Naive thymus-derived CD8-positive, alpha-beta T cell (primary cell): ENCODE results near the gene DPP3. TPM values are rescaled to one million over a fixed set of nuclear protein-coding genes. Genes with fewer than 3 reads are reported as not detected.

Source experiments
- ATAC-seq, 2 donors: fragments of 150-1000 bp; cut with Tn5 transposase in 1 of 2; sonication (Bioruptor Pico), chemical (Tn5 transposase) in 1 of 2; 1 replicate in 1 of 2; 2 replicates in 1 of 2; pipeline ENCODE4 v1.10.0; 2021; ENCODE audit warnings: mild to moderate bottlenecking in 2 of 2, moderate library complexity in 2 of 2
- POLR2A ChIA-PET: fragments of 350-600 bp; sonication (Branson Sonifier 250); formaldehyde crosslinking; loops from one replicate; lab custom pipeline; 2021; ENCODE audit warnings: antibody characterized with exemption; lab: Charles Lee
- DNase-seq, 10 donors: peaks; one replicate each; pipeline versions ENCODE4 v3.0.0 to v3.0.0-alpha.2; 2020 to 2022
- H3K27ac Mint-ChIP-seq, 10 donors: one replicate each; pipeline ENCODE4 v1.8.0; 2020 to 2022; ENCODE audit warnings: mild to moderate bottlenecking in 10 of 10, mixed read lengths in 10 of 10, moderate library complexity in 4 of 10, inconsistent platforms in 1 of 10
- H3K27me3 Mint-ChIP-seq, 5 donors: one replicate each; pipeline ENCODE4 v1.8.0; 2021 to 2022; ENCODE audit warnings: mixed read lengths in 5 of 5
- H3K36me3 Mint-ChIP-seq, 3 donors: one replicate each; pipeline ENCODE4 v1.8.0; 2020 to 2022; ENCODE audit warnings: mixed read lengths in 3 of 3, mild to moderate bottlenecking in 2 of 3, inconsistent platforms in 1 of 3
- H3K4me1 Mint-ChIP-seq, 4 donors: one replicate each; pipeline ENCODE4 v1.8.0; 2021 to 2022; ENCODE audit warnings: mixed read lengths in 4 of 4
- H3K4me3 Mint-ChIP-seq, 10 donors: one replicate each; pipeline ENCODE4 v1.8.0; 2020 to 2022; ENCODE audit warnings: mild to moderate bottlenecking in 10 of 10, mixed read lengths in 10 of 10, moderate library complexity in 6 of 10, inconsistent platforms in 1 of 10
- H3K9me3 Mint-ChIP-seq, 9 donors: one replicate each; pipeline ENCODE4 v1.8.0; 2020 to 2022; ENCODE audit warnings: mixed read lengths in 9 of 9, mild to moderate bottlenecking in 3 of 9, inconsistent platforms in 1 of 9, moderate library complexity in 1 of 9
- polyA plus RNA-seq, 3 donors: library from polyadenylated mRNA; unstranded; fragments of 300-500 nt; fragmentation: Illumina TruSeq; gene quantifications; one replicate each; pipeline ENCODE4 v1.2.3, GENCODE V29; 2021
- total RNA-seq, 8 experiments: library from RNA in 2 of 8; stranded (reverse) in 2 of 8; gene quantifications; one replicate each; pipeline ENCODE4 v1.2.3 and lab custom pipeline; 2021 to 2026

Gene DPP3
- total and polyA plus RNA-seq, 5 experiments from 2014 or later: 20.0 to 25.4 (median 20.5) TPM

DNA sequence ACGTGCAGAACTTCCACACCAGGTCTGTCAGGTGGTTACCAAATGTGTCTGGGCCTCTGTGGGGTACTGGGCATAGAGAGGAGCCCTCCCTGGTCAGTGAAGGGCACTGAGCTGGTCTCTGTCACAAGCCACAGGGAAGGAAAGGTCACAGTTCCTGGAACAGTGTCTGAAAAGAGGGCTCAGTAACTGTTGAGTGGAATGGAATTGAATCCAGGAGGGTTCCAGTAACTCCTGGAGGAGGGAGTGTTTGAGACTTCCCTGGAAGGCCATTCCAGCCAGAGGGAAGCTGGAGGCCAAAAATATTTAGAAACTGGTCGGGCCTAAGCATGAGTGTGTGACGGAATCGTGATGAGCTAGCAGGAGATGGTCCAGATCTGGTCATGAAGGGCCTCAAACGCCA, 74.4 kb downstream of the DPP3 start:
- H3K4me1 Mint-ChIP-seq: peaks cover 0 to 6% (median 2%) of the 10 kb centered on the region in 4 donors
- POLR2A ChIA-PET: interaction anchor here (1.0 kb wide), 1 partner anchor 9 kb away, joined by 3 read pairs; the partner anchor contains the start of gene ZDHHC24

GRCh38 chr11:66555416-66555815, 75.2 kb downstream of the DPP3 start:
- no peaks in the 10 kb centered on the region for H3K9me3 Mint-ChIP-seq
- DNase-seq: no peak

More for the DNA sequence above, 74.4 kb downstream of the DPP3 start:
- Mint-ChIP-seq H3K36me3 (peaks cover 0 to 2% (median 0%) of the 10 kb centered on the region in 3 donors), H3K27me3 (peaks cover 0 to 21% (median 8%) of the 10 kb centered on the region in 5 donors), H3K4me3 (no peak overlapping the region), H3K9me3 (no peaks in the 10 kb centered on the region), H3K27ac (peak overlapping the region in 1 of 10 donors; percentile 11)
- DNase-seq (no peak), ATAC-seq (no peak)

GRCh38 chr11:66556086-66556485, 75.9 kb downstream of the DPP3 start:
- POLR2A ChIA-PET: no interaction called here
- peaks cover 0 to 21% (median 8%) of the 10 kb centered on the region in 5 donors for H3K27me3 Mint-ChIP-seq

More at GRCh38 chr11:66555416-66555815, 75.2 kb downstream of the DPP3 start:
- Mint-ChIP-seq H3K4me3 (no peak overlapping the region), H3K36me3 (peaks cover 0 to 2% (median 0%) of the 10 kb centered on the region in 3 donors), H3K4me1 (peaks cover 0 to 7% (median 2%) of the 10 kb centered on the region in 4 donors), H3K27ac (no peak overlapping the region), H3K27me3 (peaks cover 0 to 21% (median 8%) of the 10 kb centered on the region in 5 donors)
- ATAC-seq: no peak
- POLR2A ChIA-PET: interaction anchor here (1.0 kb wide), 1 partner anchor 10 kb away, joined by 3 read pairs; the partner anchor contains the start of gene ZDHHC24

DNA sequence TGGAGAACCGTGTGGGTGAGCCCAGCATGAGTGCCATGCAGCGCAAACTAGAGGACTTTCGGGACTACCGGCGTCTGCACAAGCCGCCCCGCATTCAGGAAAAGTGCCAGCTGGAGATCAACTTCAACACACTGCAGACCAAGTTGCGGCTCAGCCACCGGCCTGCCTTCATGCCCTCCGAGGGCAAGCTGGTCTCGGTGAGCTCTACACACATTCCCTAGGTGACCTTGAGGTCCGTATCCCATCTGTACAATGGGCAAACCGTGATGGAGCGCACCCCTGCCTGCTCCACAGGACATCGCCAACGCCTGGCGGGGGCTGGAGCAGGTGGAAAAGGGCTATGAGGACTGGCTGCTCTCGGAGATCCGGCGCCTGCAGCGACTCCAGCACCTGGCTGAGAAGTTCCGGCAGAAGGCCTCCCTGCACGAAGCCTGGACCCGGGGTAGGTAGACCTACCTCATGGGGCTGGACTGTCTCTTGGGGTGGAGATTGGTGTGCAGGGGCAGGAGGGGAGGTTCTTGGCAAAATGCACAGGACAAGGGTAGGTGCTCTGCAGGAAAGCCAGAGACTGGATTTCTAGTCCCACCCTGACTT, 77.6 kb downstream of the DPP3 start:
- H3K36me3 Mint-ChIP-seq: peaks cover 0 to 2% (median 0%) of the 10 kb centered on the region in 3 donors
- H3K27ac Mint-ChIP-seq: no peak overlapping the region
- H3K9me3 Mint-ChIP-seq: no peaks in the 10 kb centered on the region
- no peak for DNase-seq
- H3K4me3 Mint-ChIP-seq: peak overlapping the region in 1 of 10 donors; percentile 14
- H3K4me1 Mint-ChIP-seq: peaks cover 0 to 8% (median 2%) of the 10 kb centered on the region in 4 donors
- H3K27me3 Mint-ChIP-seq: peaks cover 0 to 21% (median 8%) of the 10 kb centered on the region in 5 donors
- POLR2A ChIA-PET: interaction anchor here (1.2 kb wide), 1 partner anchor 12 kb away, joined by 4 read pairs; the partner anchor contains the start of gene ZDHHC24
- ATAC-seq: no peak

More at GRCh38 chr11:66556086-66556485, 75.9 kb downstream of the DPP3 start:
- H3K27ac Mint-ChIP-seq: peak overlapping the region in 1 of 10 donors; percentile 59
- H3K9me3 Mint-ChIP-seq: no peaks in the 10 kb centered on the region
- H3K4me3 Mint-ChIP-seq: no peak overlapping the region
- DNase-seq: no peak
- peaks cover 0 to 8% (median 2%) of the 10 kb centered on the region in 4 donors for H3K4me1 Mint-ChIP-seq
- no peak for ATAC-seq
- peaks cover 0 to 2% (median 0%) of the 10 kb centered on the region in 3 donors for H3K36me3 Mint-ChIP-seq

Other genes with a start within 250 kb of the DPP3 start
- 10 to 100 TPM; 35.7 to 38.4 TPM for gene KLC2, start 222.7 kb upstream of the DPP3 start, total RNA-seq
- gene KLC2, start 222.7 kb upstream of the DPP3 start, polyA plus RNA-seq: 1 to 10 TPM; 3.7 to 8.1 (median 6.1) TPM
- 10 to 100 TPM; 68.4 to 69.2 TPM for gene RAB1B, start 211.8 kb upstream of the DPP3 start, total RNA-seq
- 10 to 100 TPM; 13.1 to 16.1 (median 14.0) TPM for gene RAB1B, start 211.8 kb upstream of the DPP3 start, polyA plus RNA-seq
- 1 to 10 TPM; 1.1 to 2.8 TPM for gene CNIH2, start 202.3 kb upstream of the DPP3 start, total RNA-seq
- not detected for gene CNIH2, start 202.3 kb upstream of the DPP3 start, polyA plus RNA-seq
- 10 to 100 TPM; 26.9 to 36.8 TPM for gene YIF1A, start 191.3 kb upstream of the DPP3 start, total RNA-seq
- gene YIF1A, start 191.3 kb upstream of the DPP3 start, polyA plus RNA-seq: 10 to 100 TPM; 49.1 to 59.9 (median 53.9) TPM
- under 1 TPM in 1 of 2 experiments, not detected in 1; 0.13 TPM for gene TMEM151A, start 188.5 kb upstream of the DPP3 start, total RNA-seq
- not detected for gene TMEM151A, start 188.5 kb upstream of the DPP3 start, polyA plus RNA-seq
- gene CD248, start 163.4 kb upstream of the DPP3 start, total RNA-seq: 10 to 100 TPM; 37.0 to 41.3 TPM
- gene CD248, start 163.4 kb upstream of the DPP3 start, polyA plus RNA-seq: 100 to 1,000 TPM in 2 of 3 donors, 10 to 100 TPM in 1; 43.8 to 128 (median 114) TPM
- 1 to 10 TPM; 7.6 to 8.0 TPM for gene RIN1, start 144.0 kb upstream of the DPP3 start, total RNA-seq
- 1 to 10 TPM; 2.7 to 6.5 (median 3.7) TPM for gene RIN1, start 144.0 kb upstream of the DPP3 start, polyA plus RNA-seq
- 10 to 100 TPM; 47.6 to 48.8 TPM for gene BRMS1, start 135.3 kb upstream of the DPP3 start, total RNA-seq
- gene BRMS1, start 135.3 kb upstream of the DPP3 start, polyA plus RNA-seq: 10 to 100 TPM; 61.7 to 65.8 (median 63.6) TPM
- gene B4GAT1, start 132.8 kb upstream of the DPP3 start, total RNA-seq: 1 to 10 TPM; 7.2 to 7.5 TPM
- 10 to 100 TPM in 1 of 3 donors, 1 to 10 TPM in 2; 7.1 to 12.1 (median 8.5) TPM for gene B4GAT1, start 132.8 kb upstream of the DPP3 start, polyA plus RNA-seq
- 10 to 100 TPM; 12.9 to 13.9 TPM for gene SLC29A2, start 108.7 kb upstream of the DPP3 start, total RNA-seq
- gene SLC29A2, start 108.7 kb upstream of the DPP3 start, polyA plus RNA-seq: 1 to 10 TPM; 1.4 to 3.9 (median 2.3) TPM
- gene NPAS4, start 59.4 kb upstream of the DPP3 start, total RNA-seq: not detected
- not detected for gene NPAS4, start 59.4 kb upstream of the DPP3 start, polyA plus RNA-seq
- 10 to 100 TPM; 24.8 to 24.9 TPM for gene MRPL11, start 41.6 kb upstream of the DPP3 start, total RNA-seq
- gene MRPL11, start 41.6 kb upstream of the DPP3 start, polyA plus RNA-seq: 10 to 100 TPM; 86.9 to 98.2 (median 87.9) TPM
- gene PELI3, start 13.5 kb upstream of the DPP3 start, total RNA-seq: 10 to 100 TPM; 15.0 to 16.3 TPM
- gene PELI3, start 13.5 kb upstream of the DPP3 start, polyA plus RNA-seq: 1 to 10 TPM; 2.7 to 4.1 (median 3.4) TPM
- 10 to 100 TPM; 31.7 to 32.8 TPM for gene BBS1, start 30.2 kb downstream of the DPP3 start, total RNA-seq
- gene BBS1, start 30.2 kb downstream of the DPP3 start, polyA plus RNA-seq: 10 to 100 TPM in 2 of 3 donors, 1 to 10 TPM in 1; 9.4 to 11.9 (median 11.2) TPM
- 10 to 100 TPM; 26.3 to 29.3 TPM for gene ZDHHC24, start 65.6 kb downstream of the DPP3 start, total RNA-seq
- 10 to 100 TPM in 2 of 3 donors, 1 to 10 TPM in 1; 9.6 to 14.1 (median 10.5) TPM for gene ZDHHC24, start 65.6 kb downstream of the DPP3 start, polyA plus RNA-seq
- gene ACTN3, start 66.5 kb downstream of the DPP3 start, total RNA-seq: under 1 TPM in 1 of 2 experiments, not detected in 1; 0.27 TPM
- under 1 TPM in 1 of 3 donors, not detected in 2; 0.08 TPM for gene ACTN3, start 66.5 kb downstream of the DPP3 start, polyA plus RNA-seq
- gene CTSF, start 88.2 kb downstream of the DPP3 start, total RNA-seq: 10 to 100 TPM; 53.9 to 58.4 TPM
- 10 to 100 TPM; 25.1 to 40.9 (median 25.4) TPM for gene CTSF, start 88.2 kb downstream of the DPP3 start, polyA plus RNA-seq
- gene CCDC87, start 112.6 kb downstream of the DPP3 start, total RNA-seq: under 1 TPM in 1 of 2 experiments, not detected in 1; 0.16 TPM
- gene CCDC87, start 112.6 kb downstream of the DPP3 start, polyA plus RNA-seq: not detected
- 10 to 100 TPM; 57.2 to 59.1 TPM for gene CCS, start 112.8 kb downstream of the DPP3 start, total RNA-seq
- gene CCS, start 112.8 kb downstream of the DPP3 start, polyA plus RNA-seq: 10 to 100 TPM; 39.2 to 53.4 (median 46.6) TPM
- gene RBM14, start 136.2 kb downstream of the DPP3 start, total RNA-seq: 100 to 1,000 TPM; 182 to 194 TPM
- gene RBM14, start 136.2 kb downstream of the DPP3 start, polyA plus RNA-seq: 10 to 100 TPM; 70.2 to 91.8 (median 83.3) TPM
- gene RBM4, start 158.3 kb downstream of the DPP3 start, total RNA-seq: 100 to 1,000 TPM; 213 to 232 TPM
- gene RBM4, start 158.3 kb downstream of the DPP3 start, polyA plus RNA-seq: 100 to 1,000 TPM; 250 to 283 (median 262) TPM
- gene RBM4B, start 197.5 kb downstream of the DPP3 start, total RNA-seq: 10 to 100 TPM; 25.1 to 26.0 TPM
- 10 to 100 TPM in 2 of 3 donors, 1 to 10 TPM in 1; 7.7 to 12.3 (median 10.8) TPM for gene RBM4B, start 197.5 kb downstream of the DPP3 start, polyA plus RNA-seq
- gene SPTBN2, start 248.8 kb downstream of the DPP3 start, total RNA-seq: under 1 TPM; 0.47 to 0.62 TPM
- under 1 TPM in 1 of 3 donors, not detected in 2; 0.04 TPM for gene SPTBN2, start 248.8 kb downstream of the DPP3 start, polyA plus RNA-seq